Activated CD4-positive, alpha-beta T cell treated with anti-CD3 and anti-CD28 coated beads for 48 hours (primary cell): ENCODE measurements around the gene RAD52.
A peak's percentile ranks its signal among the peaks of the same experiment; 100 is the strongest.
"Not testable (repeated sequence)": the region's sequence is repeated elsewhere in the genome, so short reads cannot be mapped to it uniquely, and the experiment has no call there.

Experiments used
- DNase-seq: peaks from one replicate; pipeline ENCODE4 v3.0.0-alpha.2; 2020

RAD52 gene

GRCh38 chr12:966724-967123 lies 17.2 kb upstream of the RAD52 start:
- DNase-seq = no peak

- no peak for DNase-seq
These were observed 9.2 kb upstream of the RAD52 start for GRCh38 chr12:958588-959123.

GRCh38 chr12:955939-956338 lies 6.4 kb upstream of the RAD52 start:
- DNase-seq = no peak

- no peak for DNase-seq
These were observed 5.2 kb upstream of the RAD52 start for GRCh38 chr12:954741-955140.

- peak; percentile 29 for DNase-seq
These were observed 4.3 kb upstream of the RAD52 start for GRCh38 chr12:953776-954175.

- no peak for DNase-seq
These were observed 1.7 kb upstream of the RAD52 start for GRCh38 chr12:951176-951575.

GRCh38 chr12:948238-948637 lies 1.3 kb downstream of the RAD52 start:
- no peak for DNase-seq

GRCh38 chr12:946631-947030 lies 2.9 kb downstream of the RAD52 start:
- no peak for DNase-seq

GRCh38 chr12:946212-946611 lies 3.3 kb downstream of the RAD52 start:
- no peak for DNase-seq

GRCh38 chr12:944211-944610 lies 5.3 kb downstream of the RAD52 start:
- no peak for DNase-seq

- DNase-seq = no peak
These were observed 6.4 kb downstream of the RAD52 start for GRCh38 chr12:943051-943450.

- DNase-seq = no peak
These were observed 10.7 kb downstream of the RAD52 start for GRCh38 chr12:938810-939209.

- no peak for DNase-seq
These were observed 12.8 kb downstream of the RAD52 start for GRCh38 chr12:936377-937345.

GRCh38 chr12:935891-936290 lies 13.6 kb downstream of the RAD52 start:
- DNase-seq = not testable (repeated sequence)

- no peak for DNase-seq
These were observed 17.9 kb downstream of the RAD52 start for GRCh38 chr12:931591-931990.

- DNase-seq = no peak
These were observed 18.4 kb downstream of the RAD52 start for GRCh38 chr12:931060-931459.

GRCh38 chr12:926641-927040 lies 22.9 kb downstream of the RAD52 start:
- no peak for DNase-seq

- DNase-seq = no peak
These were observed 27.2 kb downstream of the RAD52 start for GRCh38 chr12:922285-922684.

GRCh38 chr12:920676-921075 lies 28.8 kb downstream of the RAD52 start:
- DNase-seq = no peak

- no peak for DNase-seq
These were observed 32.6 kb downstream of the RAD52 start for GRCh38 chr12:916712-917445.

- peak; percentile 16 for DNase-seq
These were observed 33.3 kb downstream of the RAD52 start for GRCh38 chr12:916240-916639.

- DNase-seq = no peak
These were observed 34.4 kb downstream of the RAD52 start for GRCh38 chr12:915090-915489.

GRCh38 chr12:913919-914698 lies 35.4 kb downstream of the RAD52 start:
- no peak for DNase-seq
